Measurements from ENCODE around the gene TRPM6.

- TF ChIP-seq CTCF (conservative IDR thresholded peaks at IDR 0.05 in 1 of 2, IDR thresholded peaks at IDR 0.05 in 1 of 2; ENCODE audit: extremely low read depth in 1 of 2, insufficient read depth in 1 of 2, low read depth in 1 of 2, low read length in 2 of 2) (no peak), EZH2 (IDR thresholded peaks at IDR 0.05; ENCODE audit: borderline replicate concordance, low read length) (no peak)
Measured at GRCh38 chr9:74859786-74860185, 27.9 kb downstream of the TRPM6 start.

Measured in mammary epithelial cell (primary cell).